NOMO-1 treated with DMSO at 0.1 percent for 48 hours (cell line): Measurements from ENCODE around the gene CFAP97.
A peak's percentile ranks its signal among the peaks of the same experiment; 100 is the strongest.
"Not testable (repeated sequence)": the region's sequence is repeated elsewhere in the genome, so short reads cannot be mapped to it uniquely, and the experiment has no call there.

Experiments
- DNase-seq: peaks from one replicate; lab custom pipeline; 2025; ENCODE audit not compliant: unreplicated experiment; lab: John Stamatoyannopoulos, UW

The CFAP97 gene

GRCh38 chr4:185142912-185143600, 60.7 kb downstream of the CFAP97 start, which contains the start of gene SLC25A4:
TSS of gene SLC25A4 (plus strand) at chr4:185143266. CDS start at chr4:185143373, 107 bp downstream.
- peak; percentile 63 for DNase-seq

- peak; percentile 28 for DNase-seq
Observed at GRCh38 chr4:185142564-185142911, 61.3 kb downstream of the CFAP97 start.

GRCh38 chr4:185141777-185142176, 62.0 kb downstream of the CFAP97 start:
- no peak for DNase-seq

- DNase-seq, result no peak
Observed at GRCh38 chr4:185139736-185140135, 64.1 kb downstream of the CFAP97 start.

GRCh38 chr4:185138161-185138560, 65.6 kb downstream of the CFAP97 start:
- DNase-seq, result no peak

- DNase-seq, result no peak
Observed at GRCh38 chr4:185137233-185137925, 66.4 kb downstream of the CFAP97 start.

- DNase-seq, result peak; percentile 36
Observed at GRCh38 chr4:185134307-185134869, 69.4 kb downstream of the CFAP97 start.

GRCh38 chr4:185128272-185129119, 75.3 kb downstream of the CFAP97 start:
- no peak for DNase-seq

GRCh38 chr4:185127021-185127925, 76.5 kb downstream of the CFAP97 start:
- DNase-seq, result no peak

- DNase-seq, result no peak
Observed at GRCh38 chr4:185124006-185124405, 79.8 kb downstream of the CFAP97 start.

- no peak for DNase-seq
Observed at GRCh38 chr4:185122681-185123345, 81.0 kb downstream of the CFAP97 start.

GRCh38 chr4:185120631-185120946, 83.2 kb downstream of the CFAP97 start:
- no peak for DNase-seq

- DNase-seq, result no peak
Observed at GRCh38 chr4:185119927-185120630, 83.7 kb downstream of the CFAP97 start.

- not testable (repeated sequence) for DNase-seq
Observed at GRCh38 chr4:185119467-185119866, 84.3 kb downstream of the CFAP97 start.

- DNase-seq, result no peak
Observed at GRCh38 chr4:185118876-185119275, 84.9 kb downstream of the CFAP97 start.

GRCh38 chr4:185117300-185117934, 86.4 kb downstream of the CFAP97 start:
- DNase-seq, result no peak

GRCh38 chr4:185115827-185116232, 88.0 kb downstream of the CFAP97 start:
- DNase-seq, result no peak

- DNase-seq, result no peak
Observed at GRCh38 chr4:185113340-185113739, 90.5 kb downstream of the CFAP97 start.

GRCh38 chr4:185112104-185112503, 91.7 kb downstream of the CFAP97 start:
- DNase-seq, result peak; percentile 31
